GM21390 (cell line): ENCODE measurements around the gene BDKRB2.

Source experiments
- ATAC-seq: cut with Tn5 transposase; IDR thresholded peaks from one replicate; pipeline ENCODE4 v1.9.1; 2021; ENCODE audit not compliant: unreplicated experiment

BDKRB2 gene

GRCh38 chr14:96204151-96205058 lies at the start of gene BDKRB2:
TSS of gene BDKRB2 (plus strand) at chr14:96204839. CDS start at chr14:96237108, 32,269 bp downstream.
- no peak for ATAC-seq

GRCh38 chr14:96154900-96155299 lies 49.7 kb upstream of the BDKRB2 start:
- no peak for ATAC-seq

- ATAC-seq: no peak
Measured at GRCh38 chr14:96156804-96157760, 47.6 kb upstream of the BDKRB2 start.

- ATAC-seq: no peak
Measured at GRCh38 chr14:96158735-96159134, 45.9 kb upstream of the BDKRB2 start.

- ATAC-seq: no peak
Measured at GRCh38 chr14:96160076-96160912, 44.3 kb upstream of the BDKRB2 start.

- no peak for ATAC-seq
Measured at GRCh38 chr14:96160913-96161310, 43.7 kb upstream of the BDKRB2 start.

- ATAC-seq: no peak
Measured at GRCh38 chr14:96161636-96162035, 43.0 kb upstream of the BDKRB2 start.

GRCh38 chr14:96162265-96162664 lies 42.4 kb upstream of the BDKRB2 start:
- no peak for ATAC-seq

- ATAC-seq: no peak
Measured at GRCh38 chr14:96162741-96163140, 41.9 kb upstream of the BDKRB2 start.

- ATAC-seq: no peak
Measured at GRCh38 chr14:96164861-96165490, 39.7 kb upstream of the BDKRB2 start.

GRCh38 chr14:96165493-96166436 lies 38.9 kb upstream of the BDKRB2 start:
- no peak for ATAC-seq

- ATAC-seq: no peak
Measured at GRCh38 chr14:96166461-96167223, 38.0 kb upstream of the BDKRB2 start.

GRCh38 chr14:96167224-96168148 lies 37.2 kb upstream of the BDKRB2 start:
- ATAC-seq: no peak

GRCh38 chr14:96168581-96168980 lies 36.1 kb upstream of the BDKRB2 start:
- no peak for ATAC-seq

- ATAC-seq: no peak
Measured at GRCh38 chr14:96170961-96171592, 33.6 kb upstream of the BDKRB2 start.

- no peak for ATAC-seq
Measured at GRCh38 chr14:96173636-96174475, 30.8 kb upstream of the BDKRB2 start.
